GM19397 (cell line): ENCODE results near the gene ERICH2.

Source experiments
- ATAC-seq: cut with Tn5 transposase; IDR thresholded peaks from one replicate; pipeline ENCODE4 v1.9.1; 2021; ENCODE audit warnings: mild to moderate bottlenecking, moderate library complexity; ENCODE audit not compliant: unreplicated experiment

ERICH2 gene

DNA sequence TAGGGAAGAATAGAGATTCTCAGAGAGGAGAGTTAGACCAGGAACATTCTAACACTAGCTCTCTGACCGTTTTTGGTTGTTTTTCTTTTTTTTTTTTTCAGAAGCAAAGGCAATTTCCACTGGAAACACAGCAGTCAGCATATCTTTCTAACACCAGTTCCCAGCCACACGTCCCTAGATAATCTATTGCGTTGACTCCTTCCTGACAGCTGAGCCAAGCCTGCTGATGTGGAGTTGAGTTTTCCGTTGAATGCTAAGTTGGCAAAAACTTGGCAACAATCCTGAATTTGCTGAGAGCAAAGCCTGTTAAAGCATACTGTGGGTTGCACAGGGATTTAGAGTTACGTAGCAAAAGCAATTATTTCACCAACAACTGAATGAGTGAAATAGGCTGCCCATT lies 65.8 kb downstream of the ERICH2 start:
- no peak for ATAC-seq

DNA sequence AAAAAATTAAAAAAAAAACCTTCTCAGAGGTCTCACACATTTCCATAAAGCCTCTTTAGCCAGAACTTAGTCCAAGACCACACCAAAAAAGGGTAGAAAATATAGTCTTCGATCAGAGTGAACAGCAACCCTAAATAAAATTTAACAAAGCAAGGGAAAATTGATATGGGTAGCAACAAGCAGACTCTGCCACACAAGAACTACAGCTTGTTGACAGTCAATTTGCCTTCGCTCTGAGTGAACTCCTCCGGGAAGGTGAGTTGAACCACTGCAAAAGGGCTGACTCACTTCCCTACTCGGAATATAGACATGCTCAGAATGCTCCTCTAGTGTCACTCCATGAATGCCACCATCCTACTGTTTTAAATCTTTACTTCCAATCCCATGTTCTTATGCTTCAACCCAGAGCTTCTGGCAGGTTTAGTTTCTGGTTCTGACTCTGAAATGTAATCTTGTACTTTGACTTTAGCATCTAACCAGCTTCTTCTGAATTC lies 70.6 kb downstream of the ERICH2 start:
- no peak for ATAC-seq

DNA sequence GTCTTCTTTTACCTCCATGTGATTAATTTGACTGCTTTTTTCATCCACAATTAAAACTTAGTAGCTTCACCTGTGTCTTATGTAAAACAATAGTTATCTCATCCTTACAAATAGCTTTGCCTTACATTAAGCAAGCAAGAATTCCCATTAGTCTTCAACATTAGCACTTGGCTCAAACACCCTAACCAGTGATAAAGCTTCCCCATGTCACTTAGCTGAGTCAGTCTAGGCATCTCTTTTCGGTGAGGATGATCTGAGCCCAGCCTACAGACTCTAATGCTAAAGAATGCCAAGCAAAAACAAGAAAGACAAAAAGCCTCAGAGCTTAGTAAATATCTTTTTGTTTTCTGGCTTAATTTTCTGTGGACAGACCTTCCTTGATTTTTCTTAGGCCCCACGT lies 72.6 kb downstream of the ERICH2 start:
- ATAC-seq, result no peak

DNA sequence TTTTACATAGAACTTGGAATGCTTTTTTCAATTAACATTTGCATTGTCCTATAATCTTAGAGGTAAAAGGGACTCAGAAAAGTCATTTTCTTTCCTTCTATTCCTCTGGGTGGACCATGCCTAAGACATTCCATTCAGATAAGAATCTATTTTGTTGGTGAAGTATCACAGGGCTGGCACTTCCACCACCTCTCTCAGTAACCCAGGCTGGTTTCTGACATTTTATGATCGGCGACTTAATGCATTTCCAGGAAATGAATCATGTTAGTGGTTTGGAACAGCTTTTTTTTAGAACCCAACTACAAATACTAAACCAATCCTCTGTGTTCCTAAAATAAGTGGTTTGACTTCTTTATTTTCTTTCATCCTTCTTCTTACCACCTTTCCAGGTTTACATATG lies 73.5 kb downstream of the ERICH2 start:
- no peak for ATAC-seq

DNA sequence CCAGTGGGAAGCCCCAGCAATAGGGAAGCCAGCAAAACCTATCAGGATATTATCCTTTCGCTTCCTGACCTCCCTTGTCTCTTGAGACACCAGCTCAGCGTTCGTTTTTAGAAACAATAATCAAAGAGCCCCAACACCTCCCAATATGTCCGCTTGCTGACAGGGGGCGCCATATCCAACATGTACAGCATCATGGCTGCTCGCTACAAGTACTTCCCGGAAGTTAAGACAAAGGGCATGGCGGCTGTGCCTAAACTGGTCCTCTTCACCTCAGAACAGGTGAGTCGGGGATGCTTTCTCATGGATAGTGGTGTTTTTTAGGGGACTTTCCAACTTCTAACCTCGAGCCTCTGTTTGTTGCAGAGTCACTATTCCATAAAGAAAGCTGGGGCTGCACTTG lies 75.2 kb downstream of the ERICH2 start:
- ATAC-seq, result no peak

DNA sequence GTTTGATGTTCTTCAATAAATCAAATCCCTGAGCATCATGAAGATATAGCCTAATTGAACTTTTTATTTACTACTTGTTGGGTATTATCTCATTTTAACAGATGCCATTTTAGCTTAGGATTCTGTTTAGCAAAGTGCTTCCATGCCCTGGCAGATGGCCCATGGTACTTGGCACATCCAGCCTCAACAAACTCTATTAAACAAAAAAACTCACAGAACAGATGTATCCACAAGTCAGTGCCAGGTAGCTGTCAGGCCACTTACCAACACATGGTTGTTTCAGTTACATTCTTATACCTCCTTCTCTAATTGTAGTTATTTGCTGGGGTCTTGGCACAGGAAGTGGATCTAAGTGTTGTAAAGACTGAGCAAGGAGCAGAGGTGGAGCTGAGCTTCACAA lies 76.1 kb downstream of the ERICH2 start:
- ATAC-seq, result no peak

DNA sequence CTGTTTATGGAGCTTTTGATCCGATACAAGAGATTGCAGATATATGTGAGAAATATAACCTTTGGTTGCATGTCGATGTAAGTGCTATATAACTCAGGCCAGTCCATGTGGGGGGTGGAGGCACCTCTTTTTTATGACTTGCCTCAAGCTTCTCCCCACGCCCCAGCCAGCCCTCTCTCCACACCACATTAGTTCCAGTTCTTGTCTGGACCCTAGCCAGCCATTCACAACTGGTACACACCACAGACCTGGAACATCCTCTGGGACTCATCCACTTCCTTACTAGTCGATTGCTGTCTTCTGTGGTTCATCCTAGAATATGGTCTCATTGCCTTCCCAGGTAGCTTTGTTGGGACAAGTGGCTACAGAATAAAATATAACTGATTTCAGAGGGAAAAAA lies 77.5 kb downstream of the ERICH2 start:
- ATAC-seq, result no peak
